Progenitor cell of endocrine pancreas (in vitro differentiated cells): ENCODE results near the gene KRTAP10-8. TPM values are rescaled to one million over a fixed set of nuclear protein-coding genes. Genes with fewer than 3 reads are reported as not detected.

ENCODE experiments used
- DNase-seq: peaks from one replicate; pipeline ENCODE4 v3.0.0; 2021; ENCODE audit warnings: low spot score; ENCODE audit not compliant: unreplicated experiment
- H3K27ac Mint-ChIP-seq: 2 replicates; pipeline ENCODE4 v1.8.0; 2021; ENCODE audit warnings: mild to moderate bottlenecking, moderate library complexity, mixed read lengths
- H3K27me3 Mint-ChIP-seq: 2 replicates; pipeline ENCODE4 v1.8.0; 2021; ENCODE audit warnings: mixed read lengths
- H3K36me3 Mint-ChIP-seq: 2 replicates; pipeline ENCODE4 v1.8.0; 2022; ENCODE audit warnings: mixed read lengths; ENCODE audit not compliant: insufficient read depth
- H3K4me1 Mint-ChIP-seq: 2 replicates; pipeline ENCODE4 v1.8.0; 2021; ENCODE audit warnings: low read depth, mixed read lengths
- H3K4me3 Mint-ChIP-seq: 2 replicates; pipeline ENCODE4 v1.8.0; 2021; ENCODE audit warnings: low read depth, mild to moderate bottlenecking, moderate library complexity, mixed read lengths
- H3K9me3 Mint-ChIP-seq: 2 replicates; pipeline ENCODE4 v1.8.0; 2021; ENCODE audit warnings: low read depth, mixed read lengths
- CTCF ChIP-seq: fragments of 200-600 bp; sonication (generic); IDR thresholded peaks from one replicate; pipeline ENCODE4 v1.5.0; 2021; ENCODE audit warnings: antibody characterized with exemption, mild to moderate bottlenecking; ENCODE audit not compliant: unreplicated experiment
- total RNA-seq: library from RNA; stranded (reverse); gene quantifications from 2 replicates; pipeline ENCODE4 v1.2.1, GENCODE V29; 2021

KRTAP10-8 gene
- total RNA-seq, 1 donor from 2014 or later, result not detected

- no peaks in the 10 kb centered on the region for H3K4me1 Mint-ChIP-seq
- TF ChIP-seq CTCF, result no peak
- H3K4me3 Mint-ChIP-seq, result no peak overlapping the region
- peaks cover 5% of the 10 kb centered on the region for H3K36me3 Mint-ChIP-seq
- DNase-seq, result no peak
- peaks cover 32% of the 10 kb centered on the region for H3K9me3 Mint-ChIP-seq
- H3K27me3 Mint-ChIP-seq, result peaks cover 3% of the 10 kb centered on the region
- H3K27ac Mint-ChIP-seq, result no peak overlapping the region
These were observed 7.0 kb downstream of the KRTAP10-8 start for GRCh38 chr21:44618909-44619308.

- Mint-ChIP-seq H3K4me1 (no peaks in the 10 kb centered on the region), H3K9me3 (peaks cover 42% of the 10 kb centered on the region), H3K27me3 (no peaks in the 10 kb centered on the region), H3K27ac (no peak overlapping the region), H3K4me3 (no peak overlapping the region), H3K36me3 (peaks cover 5% of the 10 kb centered on the region)
- no peak for TF ChIP-seq CTCF
- no peak for DNase-seq
These were observed 8.0 kb downstream of the KRTAP10-8 start for GRCh38 chr21:44619886-44620285.

GRCh38 chr21:44623575-44623974 lies 11.7 kb downstream of the KRTAP10-8 start:
- TF ChIP-seq CTCF, result no peak
- Mint-ChIP-seq H3K4me1 (no peaks in the 10 kb centered on the region), H3K4me3 (no peak overlapping the region), H3K9me3 (peaks cover 44% of the 10 kb centered on the region), H3K27ac (no peak overlapping the region), H3K36me3 (peaks cover 5% of the 10 kb centered on the region), H3K27me3 (no peaks in the 10 kb centered on the region)
- DNase-seq, result no peak

GRCh38 chr21:44625756-44626155 lies 13.9 kb downstream of the KRTAP10-8 start:
- H3K4me1 Mint-ChIP-seq, result no peaks in the 10 kb centered on the region
- no peak for TF ChIP-seq CTCF

GRCh38 chr21:44626262-44626661 lies 14.4 kb downstream of the KRTAP10-8 start:
- TF ChIP-seq CTCF, result no peak
- Mint-ChIP-seq H3K4me1 (no peaks in the 10 kb centered on the region), H3K4me3 (no peak overlapping the region), H3K9me3 (peaks cover 37% of the 10 kb centered on the region), H3K27me3 (no peaks in the 10 kb centered on the region), H3K36me3 (peaks cover 2% of the 10 kb centered on the region), H3K27ac (no peak overlapping the region)
- DNase-seq, result no peak

More at GRCh38 chr21:44625756-44626155, 13.9 kb downstream of the KRTAP10-8 start:
- Mint-ChIP-seq H3K27me3 (no peaks in the 10 kb centered on the region), H3K9me3 (peaks cover 34% of the 10 kb centered on the region), H3K4me3 (no peak overlapping the region), H3K27ac (no peak overlapping the region), H3K36me3 (peaks cover 2% of the 10 kb centered on the region)
- DNase-seq, result no peak
